Measurements from ENCODE around the gene IBSP. TPM values are rescaled to one million over a fixed set of nuclear protein-coding genes. Genes with fewer than 3 reads are reported as not detected.
A peak's percentile ranks its signal among the peaks of the same experiment; 100 is the strongest.

Gene IBSP
- total RNA-seq, 2 donors from 2014 or later = not detected

DNA sequence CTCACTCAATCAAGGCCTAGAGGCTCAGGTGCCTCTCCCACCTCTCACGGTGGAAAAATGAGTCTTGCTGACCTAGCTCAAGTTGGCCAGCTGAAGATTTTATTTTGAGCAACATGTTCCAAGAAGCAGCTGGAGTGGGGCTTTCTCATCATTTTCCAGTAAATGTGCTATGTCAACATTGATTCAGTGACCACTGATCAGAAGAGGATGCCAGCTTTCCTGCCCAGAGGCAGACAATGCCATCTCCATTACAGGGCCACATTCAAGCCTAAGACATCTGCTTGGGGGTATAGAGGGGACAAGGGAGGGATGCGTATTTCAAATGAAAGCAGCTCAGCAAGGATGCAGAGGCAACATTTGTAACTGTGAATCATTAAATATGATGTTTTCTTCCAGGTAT is 36.4 kb downstream of the IBSP start:
- Histone ChIP-seq H3K9me3 (ENCODE audit: control insufficient read depth, low read length) (no peaks in the 10 kb centered on the region), H3K9ac (ENCODE audit: extremely low read depth, low read length, poor library complexity, severe bottlenecking) (no peak overlapping the region), H3K36me3 (ENCODE audit: control insufficient read depth, insufficient read depth, low read length) (no peaks in the 10 kb centered on the region), H3K4me3 (ENCODE audit: low read length) (no peak overlapping the region), H3K4me1 (ENCODE audit: control insufficient read depth, insufficient read depth, low read length) (peaks cover 5% of the 10 kb centered on the region), H3K27me3 (ENCODE audit: control insufficient read depth, insufficient read depth, low read length, poor library complexity, severe bottlenecking) (no peaks in the 10 kb centered on the region), H3K27ac (ENCODE audit: low read depth, low read length) (no peak overlapping the region)
- Mint-ChIP-seq H3K27ac (no peak overlapping the region), H3K27me3 (ENCODE audit: insufficient read depth) (no peaks in the 10 kb centered on the region), H3K4me3 (no peak overlapping the region), H3K4me1 (peaks cover 32% of the 10 kb centered on the region), H3K9me3 (no peaks in the 10 kb centered on the region), H3K36me3 (ENCODE audit: low read depth) (no peaks in the 10 kb centered on the region)
- TF ChIP-seq, protein P1, sequence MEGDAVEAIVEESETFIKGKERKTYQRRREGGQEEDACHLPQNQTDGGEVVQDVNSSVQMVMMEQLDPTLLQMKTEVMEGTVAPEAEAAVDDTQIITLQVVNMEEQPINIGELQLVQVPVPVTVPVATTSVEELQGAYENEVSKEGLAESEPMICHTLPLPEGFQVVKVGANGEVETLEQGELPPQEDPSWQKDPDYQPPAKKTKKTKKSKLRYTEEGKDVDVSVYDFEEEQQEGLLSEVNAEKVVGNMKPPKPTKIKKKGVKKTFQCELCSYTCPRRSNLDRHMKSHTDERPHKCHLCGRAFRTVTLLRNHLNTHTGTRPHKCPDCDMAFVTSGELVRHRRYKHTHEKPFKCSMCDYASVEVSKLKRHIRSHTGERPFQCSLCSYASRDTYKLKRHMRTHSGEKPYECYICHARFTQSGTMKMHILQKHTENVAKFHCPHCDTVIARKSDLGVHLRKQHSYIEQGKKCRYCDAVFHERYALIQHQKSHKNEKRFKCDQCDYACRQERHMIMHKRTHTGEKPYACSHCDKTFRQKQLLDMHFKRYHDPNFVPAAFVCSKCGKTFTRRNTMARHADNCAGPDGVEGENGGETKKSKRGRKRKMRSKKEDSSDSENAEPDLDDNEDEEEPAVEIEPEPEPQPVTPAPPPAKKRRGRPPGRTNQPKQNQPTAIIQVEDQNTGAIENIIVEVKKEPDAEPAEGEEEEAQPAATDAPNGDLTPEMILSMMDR (conservative IDR thresholded peaks at IDR 0.05) = no peak
- 95 to 100% methylated on average over 1 to 2 of the region's 2 CpGs for WGBS, 2 experiments (ENCODE audit: insufficient coverage in 1 of 2, insufficient read length in 1 of 2)
- DNase-seq = no peak

- no peak overlapping the region for H3K27ac Mint-ChIP-seq
- no peaks in the 10 kb centered on the region for H3K27me3 Mint-ChIP-seq (ENCODE audit: insufficient read depth)
- H3K27me3 ChIP-seq (ENCODE audit: control insufficient read depth, insufficient read depth, low read length, poor library complexity, severe bottlenecking) = no peaks in the 10 kb centered on the region
- no peaks in the 10 kb centered on the region for H3K9me3 ChIP-seq (ENCODE audit: control insufficient read depth, low read length)
- no peaks in the 10 kb centered on the region for H3K36me3 Mint-ChIP-seq (ENCODE audit: low read depth)
- DNase-seq = no peak
- no peak overlapping the region for H3K9ac ChIP-seq (ENCODE audit: extremely low read depth, low read length, poor library complexity, severe bottlenecking)
- H3K36me3 ChIP-seq (ENCODE audit: control insufficient read depth, insufficient read depth, low read length) = no peaks in the 10 kb centered on the region
- no peaks in the 10 kb centered on the region for H3K4me1 ChIP-seq (ENCODE audit: control insufficient read depth, insufficient read depth, low read length)
- peaks cover 15% of the 10 kb centered on the region for H3K4me1 Mint-ChIP-seq
- 93 to 95% methylated on average over 2 to 6 of the region's 6 CpGs for WGBS, 2 experiments (ENCODE audit: insufficient coverage in 1 of 2, insufficient read length in 1 of 2)
- no peaks in the 10 kb centered on the region for H3K9me3 Mint-ChIP-seq
- H3K27ac ChIP-seq (ENCODE audit: low read depth, low read length) = no peak overlapping the region
- TF ChIP-seq, protein P1 (conservative IDR thresholded peaks at IDR 0.05) = peak; percentile 71
- no peak overlapping the region for H3K4me3 Mint-ChIP-seq
- no peak overlapping the region for H3K4me3 ChIP-seq (ENCODE audit: low read length)
These were observed 38.9 kb downstream of the IBSP start for GRCh38 chr4:87838205-87838604.

DNA sequence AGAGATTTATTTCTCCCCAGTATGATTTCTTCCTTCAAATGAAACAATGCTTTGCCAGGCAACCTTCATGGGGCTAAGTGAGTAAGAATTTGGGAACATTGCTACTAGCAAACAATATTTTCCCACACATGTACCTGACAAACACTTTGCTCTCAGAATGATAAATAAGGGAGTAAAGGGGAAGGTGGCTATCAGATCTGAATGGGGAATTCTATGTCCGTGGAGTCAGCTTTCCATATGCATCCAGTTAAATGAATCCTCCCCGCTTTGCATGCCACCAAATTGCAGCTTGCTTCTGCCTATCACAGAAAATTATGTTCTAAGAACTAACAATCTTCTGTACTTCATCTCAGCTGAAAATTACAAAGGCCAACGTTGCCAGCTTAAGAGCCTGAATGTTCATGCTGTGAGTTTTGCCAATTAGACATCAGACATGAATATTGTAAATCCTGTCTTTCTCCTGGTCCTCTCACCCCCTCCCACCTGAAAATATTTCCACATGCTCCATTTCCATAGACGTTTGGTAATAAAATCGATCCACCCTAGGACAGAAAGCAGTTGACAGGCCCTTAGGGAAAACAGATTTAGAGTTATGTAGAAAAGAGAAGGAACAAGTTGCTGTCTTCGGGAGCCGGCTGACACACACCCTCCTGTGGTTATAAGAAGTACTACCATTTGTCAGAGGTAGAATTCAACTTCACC is 39.7 kb downstream of the IBSP start:
- Histone ChIP-seq H3K27me3 (ENCODE audit: control insufficient read depth, insufficient read depth, low read length, poor library complexity, severe bottlenecking) (no peaks in the 10 kb centered on the region), H3K9me3 (ENCODE audit: control insufficient read depth, low read length) (no peaks in the 10 kb centered on the region), H3K27ac (ENCODE audit: low read depth, low read length) (no peak overlapping the region), H3K4me3 (ENCODE audit: low read length) (no peak overlapping the region), H3K36me3 (ENCODE audit: control insufficient read depth, insufficient read depth, low read length) (no peaks in the 10 kb centered on the region), H3K9ac (ENCODE audit: extremely low read depth, low read length, poor library complexity, severe bottlenecking) (no peak overlapping the region), H3K4me1 (ENCODE audit: control insufficient read depth, insufficient read depth, low read length) (no peaks in the 10 kb centered on the region)
- no peaks in the 10 kb centered on the region for H3K27me3 Mint-ChIP-seq (ENCODE audit: insufficient read depth)
- no peaks in the 10 kb centered on the region for H3K9me3 Mint-ChIP-seq
- TF ChIP-seq, protein P1 (conservative IDR thresholded peaks at IDR 0.05) = peak; percentile 86
- H3K36me3 Mint-ChIP-seq (ENCODE audit: low read depth) = no peaks in the 10 kb centered on the region
- no peak overlapping the region for H3K27ac Mint-ChIP-seq
- peak; percentile 60 for DNase-seq
- no peak overlapping the region for H3K4me3 Mint-ChIP-seq
- WGBS, 2 experiments (ENCODE audit: insufficient coverage in 1 of 2, insufficient read length in 1 of 2) = 37 to 71% methylated on average over 3 to 7 of the region's 7 CpGs
- H3K4me1 Mint-ChIP-seq = peaks cover 12% of the 10 kb centered on the region
